ENCODE data around the gene CTRL. TPM values are rescaled to one million over a fixed set of nuclear protein-coding genes. Genes with fewer than 3 reads are reported as not detected.

Gene CTRL
- total RNA-seq, 1 donor from 2014 or later, result 3.2 TPM

- intact Hi-C loops (cut with DNase I), result no loop called here
- Histone ChIP-seq H3K4me1 (peaks cover 53% of the 10 kb centered on the region), H3K9me3 (no peaks in the 10 kb centered on the region), H3K36me3 (no peaks in the 10 kb centered on the region), H3K27me3 (no peaks in the 10 kb centered on the region), H3K4me3 (peak within 1 kb of the TSS; percentile 81 to 91), H3K27ac (peak within 1 kb of the TSS; percentile 89)
- DNase-seq (ENCODE audit: extremely low spot score in 2 of 2), result no peak
- peak in 1 of 2 donors; percentile 87 for TF ChIP-seq POLR2AphosphoS5 (IDR thresholded peaks at IDR 0.05; ENCODE audit: insufficient read depth in 1 of 2, low read depth in 1 of 2)
- peak in 1 of 3 experiments; percentile 3 for TF ChIP-seq CTCF (IDR thresholded peaks at IDR 0.05)
- TF ChIP-seq POLR2A (IDR thresholded peaks at IDR 0.05), result peak in 1 of 2 donors; percentile 91
Measured at GRCh38 chr16:67968400-67969253, 37.0 kb upstream of the CTRL start, which contains the start of gene SLC12A4. SLC12A4 (minus strand) TSS chr16:67968637; CDS start chr16:67968553, 84 bp downstream.

GRCh38 chr16:67967958-67968399 lies 36.3 kb upstream of the CTRL start:
- no peak for DNase-seq (ENCODE audit: extremely low spot score in 2 of 2)
- H3K27me3 ChIP-seq, result no peaks in the 10 kb centered on the region
- intact Hi-C loops (cut with DNase I), result no loop called here
- H3K27ac ChIP-seq, result peak overlapping the region; percentile 89
- H3K4me1 ChIP-seq, result peaks cover 60% of the 10 kb centered on the region
- H3K36me3 ChIP-seq, result peaks cover 0 to 4% of the 10 kb centered on the region in 2 donors
- peak overlapping the region; percentile 81 to 91 for H3K4me3 ChIP-seq
- no peaks in the 10 kb centered on the region for H3K9me3 ChIP-seq
- no peak for TF ChIP-seq POLR2AphosphoS5 (IDR thresholded peaks at IDR 0.05; ENCODE audit: insufficient read depth in 1 of 2, low read depth in 1 of 2)
- no peak for TF ChIP-seq POLR2A (IDR thresholded peaks at IDR 0.05)
- no peak for TF ChIP-seq CTCF (IDR thresholded peaks at IDR 0.05)

GRCh38 chr16:67967183-67967957 lies 35.7 kb upstream of the CTRL start:
- Histone ChIP-seq H3K36me3 (peaks cover 0 to 10% of the 10 kb centered on the region in 2 donors), H3K27me3 (no peaks in the 10 kb centered on the region), H3K27ac (peak overlapping the region; percentile 89), H3K4me1 (peaks cover 66% of the 10 kb centered on the region), H3K9me3 (no peaks in the 10 kb centered on the region), H3K4me3 (peak overlapping the region; percentile 81 to 91)
- no peak for TF ChIP-seq POLR2AphosphoS5 (IDR thresholded peaks at IDR 0.05; ENCODE audit: insufficient read depth in 1 of 2, low read depth in 1 of 2)
- TF ChIP-seq CTCF (IDR thresholded peaks at IDR 0.05), result no peak
- no peak for TF ChIP-seq POLR2A (IDR thresholded peaks at IDR 0.05)
- DNase-seq (ENCODE audit: extremely low spot score in 2 of 2), result no peak
- intact Hi-C loops (cut with DNase I), result no loop called here

DNA sequence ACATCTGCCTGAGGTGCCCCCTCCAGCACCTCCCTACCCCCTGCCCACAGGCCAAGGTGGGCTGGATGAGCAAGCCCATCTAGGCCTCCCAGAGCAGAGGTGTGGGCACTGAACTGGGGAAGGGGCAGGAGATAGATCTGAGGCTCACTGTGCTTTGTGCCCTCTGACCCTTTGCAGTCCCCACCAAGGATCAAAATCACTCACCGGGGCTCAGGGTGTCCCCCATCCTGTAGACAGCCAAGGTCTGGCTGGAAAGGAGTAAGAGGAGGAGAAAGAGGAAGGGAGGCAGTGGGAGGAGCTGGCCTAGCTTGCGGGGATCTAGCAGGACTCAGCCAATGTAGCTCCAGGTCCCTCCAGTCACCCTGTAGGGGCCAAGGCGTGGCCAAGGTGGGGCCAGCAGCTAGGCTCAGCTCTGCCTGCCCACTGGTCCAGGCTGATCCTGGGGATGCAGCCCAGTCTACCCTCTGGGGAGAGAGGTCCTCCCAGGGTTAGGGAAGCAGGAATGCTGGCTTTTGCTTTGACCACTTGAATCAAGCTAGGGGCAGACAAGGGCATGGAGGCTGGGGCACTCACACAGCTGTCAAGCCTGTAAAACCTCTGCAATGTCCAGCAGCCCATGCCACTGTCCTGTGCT lies 35.0 kb upstream of the CTRL start:
- Histone ChIP-seq H3K9me3 (no peaks in the 10 kb centered on the region), H3K4me1 (peaks cover 73% of the 10 kb centered on the region), H3K4me3 (peak overlapping the region; percentile 81 to 91), H3K27me3 (no peaks in the 10 kb centered on the region), H3K27ac (peak overlapping the region; percentile 89), H3K36me3 (peaks cover 0 to 12% of the 10 kb centered on the region in 2 donors)
- no peak for DNase-seq (ENCODE audit: extremely low spot score in 2 of 2)
- peak in 1 of 2 donors; percentile 38 for TF ChIP-seq POLR2AphosphoS5 (IDR thresholded peaks at IDR 0.05; ENCODE audit: insufficient read depth in 1 of 2, low read depth in 1 of 2)
- no peak for TF ChIP-seq POLR2A (IDR thresholded peaks at IDR 0.05)
- intact Hi-C loops (cut with DNase I), result no loop called here

All from vagina (tissue), 2 donors.